Stimulated activated CD4-positive, alpha-beta T cell treated with anti-CD3 and anti-CD28 coated beads, TNF-alpha, amount 100 ng/mL, for 1 hour (primary cell): ENCODE results near the gene EIF2S2.

ENCODE experiments used
- DNase-seq, 3 donors: peaks; one replicate each; pipeline ENCODE4 v3.0.0-alpha.2; 2020; ENCODE audit warnings: low read depth in 3 of 3, low spot score in 1 of 3

EIF2S2 gene

DNA sequence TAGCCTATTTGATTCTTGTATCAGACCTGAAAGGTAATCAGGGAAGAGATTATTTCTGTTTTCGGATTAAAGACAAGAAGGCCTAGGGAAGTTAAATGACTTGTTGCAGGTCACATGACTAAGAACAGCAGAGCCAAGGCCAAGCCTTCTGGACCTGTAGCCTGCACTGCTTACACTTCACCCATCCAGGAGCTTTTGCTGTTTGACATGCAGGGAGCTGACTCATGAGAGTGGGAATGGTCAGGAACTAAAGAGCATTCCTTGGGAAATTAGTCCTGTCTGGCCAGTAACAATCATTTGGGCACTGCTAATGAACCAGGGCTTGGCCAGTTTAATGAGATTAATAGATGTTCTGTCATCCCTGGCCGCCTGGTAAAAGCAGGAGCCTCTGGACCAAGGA, 46.8 kb downstream of the EIF2S2 start:
- DNase-seq, result no peak

DNA sequence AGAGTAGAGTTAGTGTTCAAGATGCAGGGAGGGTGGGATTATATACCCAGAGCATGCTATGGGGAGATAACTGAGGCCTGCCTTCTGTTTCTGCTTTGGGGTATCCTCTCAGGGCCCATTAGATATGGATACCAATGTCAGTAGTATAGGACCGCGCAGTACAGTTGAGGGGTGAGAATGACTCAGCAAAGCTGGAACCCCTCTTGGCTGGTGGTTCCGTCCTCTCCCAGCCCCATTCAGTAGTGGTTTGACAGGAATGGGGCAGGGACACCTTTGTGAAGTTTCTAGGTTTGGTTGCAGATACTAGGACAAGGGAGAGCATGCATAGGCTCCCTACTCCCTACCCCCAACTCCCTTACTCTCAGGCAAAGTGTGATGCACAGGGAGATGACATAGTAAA, 47.8 kb downstream of the EIF2S2 start:
- DNase-seq, result no peak

DNA sequence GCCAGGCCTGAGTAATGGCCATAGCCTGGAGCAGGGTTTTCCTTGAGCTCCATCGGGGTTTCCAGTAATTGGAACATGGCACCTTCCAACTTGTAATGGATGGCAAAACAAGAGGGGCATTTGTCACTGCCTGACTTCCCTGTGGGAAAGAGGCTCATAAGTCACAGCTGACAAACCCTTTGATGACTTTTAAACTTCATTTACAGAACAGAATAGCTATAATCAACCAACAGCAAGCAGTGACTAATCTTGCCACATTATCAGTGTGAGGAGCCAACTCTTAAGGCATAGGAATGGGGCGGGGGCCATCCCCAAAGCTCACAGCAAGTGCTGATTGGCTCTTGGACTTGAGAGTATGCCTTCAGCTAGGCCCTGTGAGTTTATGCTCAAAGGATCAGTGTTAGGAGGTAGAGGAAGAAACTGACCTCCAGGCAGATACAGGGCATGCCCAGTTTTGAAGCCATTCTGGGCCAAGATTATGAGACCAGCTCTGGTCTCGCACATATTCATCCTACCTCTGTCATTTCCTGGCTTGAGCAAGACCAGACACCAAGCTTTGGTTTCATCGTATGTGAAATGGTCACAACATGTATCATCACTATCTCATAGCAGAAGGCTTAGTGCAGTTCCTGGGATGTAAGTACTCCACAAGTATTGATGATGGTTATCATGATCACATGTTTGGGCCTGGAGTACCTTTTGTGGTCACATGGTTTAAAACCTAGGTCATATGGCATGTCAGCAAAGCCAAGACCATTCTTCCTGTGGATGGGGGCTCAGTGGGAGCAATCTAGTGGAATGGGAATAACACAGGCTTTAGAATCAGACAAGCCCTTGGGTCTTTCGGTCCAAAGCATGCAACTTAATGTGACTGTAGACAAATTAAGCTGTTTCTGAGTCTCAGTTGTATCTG, 49.2 kb downstream of the EIF2S2 start:
- no peak for DNase-seq

DNA sequence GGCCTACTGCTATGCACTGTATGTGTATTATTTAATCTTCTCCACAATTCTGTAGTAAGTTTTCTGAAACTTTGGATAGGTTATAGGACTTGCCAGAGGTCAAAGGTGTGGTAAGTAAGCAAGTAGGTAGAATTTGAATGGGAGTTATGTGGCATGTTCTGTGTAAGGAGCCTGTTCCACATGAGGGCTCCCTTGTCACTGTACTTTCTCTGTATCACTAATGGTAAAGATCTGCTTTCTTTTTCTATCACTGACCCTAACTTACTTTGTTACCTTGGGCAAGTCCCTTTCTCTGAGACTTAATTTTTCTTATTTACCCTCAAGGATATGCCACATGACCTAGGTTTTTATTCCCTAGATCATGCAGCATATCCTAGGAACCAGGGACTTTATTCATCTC, 50.3 kb downstream of the EIF2S2 start:
- DNase-seq, result no peak

DNA sequence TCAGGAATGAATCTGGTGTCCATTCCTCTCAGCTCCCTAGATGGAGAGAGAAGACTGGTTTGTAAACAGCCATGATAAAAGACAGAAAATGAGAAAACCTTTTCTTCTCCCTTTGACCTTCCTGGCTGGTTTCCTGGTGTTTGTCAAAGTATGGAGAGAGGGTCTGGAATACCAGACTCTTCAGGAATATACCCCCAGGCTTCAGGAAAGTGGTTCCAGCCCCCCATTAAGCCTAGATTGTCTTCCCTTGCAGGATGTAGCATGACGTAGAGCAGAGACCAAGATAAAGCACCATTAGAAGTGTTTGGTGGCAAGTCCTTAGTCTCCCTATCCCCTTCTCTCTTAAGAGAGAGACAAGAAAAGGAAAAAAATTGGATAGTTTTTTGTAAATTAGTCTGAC, 51.1 kb downstream of the EIF2S2 start:
- DNase-seq, result no peak

DNA sequence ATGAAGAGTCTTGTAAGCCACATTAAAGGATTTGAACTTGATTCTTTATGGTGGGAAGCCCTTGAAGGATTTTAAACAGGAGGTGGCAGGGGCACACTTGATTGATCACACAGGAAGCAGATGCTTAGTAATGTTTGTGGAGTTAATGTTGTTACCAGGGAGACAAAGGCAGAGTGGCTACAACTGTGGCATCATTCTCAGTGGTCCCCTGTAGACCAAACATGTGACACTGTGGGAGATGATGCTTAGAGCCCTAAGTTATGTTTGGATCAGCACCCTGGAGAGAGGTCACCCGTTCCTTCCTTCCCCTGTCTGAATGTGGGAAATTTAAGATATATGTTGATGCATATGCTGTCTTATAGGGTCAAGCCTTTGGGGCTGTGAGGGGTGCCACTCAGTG, 53.2 kb downstream of the EIF2S2 start:
- DNase-seq, result no peak

DNA sequence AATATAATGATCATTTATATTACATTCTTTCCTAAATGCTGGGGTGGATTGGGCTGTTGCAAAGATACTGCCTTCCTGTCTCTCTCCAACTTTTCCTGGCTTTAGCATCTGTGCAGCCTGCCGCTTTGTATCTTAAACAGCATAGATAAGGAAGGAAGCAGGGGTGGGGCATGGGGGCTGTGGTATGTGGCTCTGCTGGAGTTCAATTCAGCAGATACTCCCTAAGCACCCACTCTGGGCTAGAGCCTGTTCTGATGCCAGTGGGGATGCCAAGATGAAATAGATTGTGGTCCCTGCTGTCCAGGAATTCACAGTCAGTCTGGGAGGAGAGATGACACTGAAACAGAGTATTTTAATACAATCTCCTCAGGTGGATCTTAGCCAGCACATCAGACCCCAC, 56.8 kb downstream of the EIF2S2 start:
- no peak for DNase-seq

DNA sequence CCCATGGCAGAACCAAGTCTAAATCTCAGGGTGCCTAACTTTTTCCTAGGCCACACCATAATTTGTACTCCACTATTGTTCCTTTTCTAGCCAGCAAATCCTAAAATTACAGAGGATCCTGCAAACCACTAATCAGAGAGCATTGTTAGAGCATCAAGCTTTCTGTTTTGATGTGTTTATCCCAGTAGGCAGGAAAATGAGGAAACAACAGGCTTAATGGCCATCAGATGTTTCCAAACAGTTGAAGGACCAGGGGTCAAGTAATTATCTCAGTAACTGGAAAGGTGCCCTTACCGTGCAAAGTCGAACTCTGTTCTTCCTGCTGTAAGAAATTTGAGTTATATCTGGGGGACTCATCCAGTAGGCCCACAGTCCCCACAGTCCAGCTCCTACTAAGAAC, 59.6 kb downstream of the EIF2S2 start:
- DNase-seq, result no peak

DNA sequence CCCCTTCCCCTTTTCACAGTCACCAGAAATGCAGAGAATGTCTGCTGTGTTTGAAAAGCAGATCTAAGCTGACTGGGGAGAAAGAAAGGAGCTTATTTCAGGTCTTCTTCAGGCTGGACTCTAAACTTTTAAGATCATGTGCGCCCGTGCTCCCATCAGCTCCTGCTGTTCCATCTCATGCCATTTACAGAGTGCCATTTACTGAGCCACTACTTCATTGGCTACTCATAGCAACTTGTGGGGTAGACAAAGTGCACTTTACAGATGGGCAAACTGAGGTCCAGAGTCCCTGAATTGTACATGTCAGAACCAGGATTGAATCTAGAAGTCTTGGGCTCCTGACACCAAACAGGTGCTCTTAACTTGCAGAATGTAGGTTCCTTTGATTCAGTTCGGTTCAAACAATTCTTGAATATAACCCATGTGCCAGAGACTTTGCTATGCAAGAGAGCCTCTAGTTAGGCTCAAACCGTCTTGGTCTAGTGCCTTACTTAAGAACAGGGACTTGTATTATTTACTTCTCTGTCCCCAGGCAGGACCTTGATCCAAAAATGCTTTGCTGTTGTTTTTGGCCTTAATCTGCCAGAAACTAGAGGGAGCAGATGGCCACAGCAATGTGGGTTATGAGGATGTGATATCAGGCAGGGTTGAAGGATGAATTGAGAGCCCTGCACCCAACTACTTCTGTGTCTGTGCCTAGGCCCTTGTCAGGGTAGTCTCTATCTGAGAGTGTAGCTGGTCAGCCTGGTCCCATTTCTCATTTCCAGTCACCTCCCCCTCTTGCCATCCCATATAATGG, 61.9 kb downstream of the EIF2S2 start:
- no peak for DNase-seq

DNA sequence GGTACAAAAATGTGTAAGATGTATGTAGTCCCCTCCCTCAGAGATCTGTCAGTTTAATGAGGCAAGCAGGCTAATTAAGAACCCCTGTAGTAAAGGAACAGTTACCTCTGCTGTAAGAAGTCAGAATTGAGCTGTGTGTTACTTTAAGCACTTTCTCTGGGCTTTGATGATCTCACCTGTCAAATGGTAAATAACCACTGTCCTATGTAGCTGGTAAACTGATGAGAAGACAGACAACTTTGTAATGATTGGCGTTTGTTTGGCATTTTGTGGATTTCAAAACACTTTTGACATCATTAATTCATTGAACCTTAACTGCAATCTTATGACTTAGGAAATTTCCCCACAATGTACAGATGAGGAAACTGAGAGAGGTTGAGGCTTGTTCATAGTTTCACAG, 62.7 kb downstream of the EIF2S2 start:
- DNase-seq, result no peak

DNA sequence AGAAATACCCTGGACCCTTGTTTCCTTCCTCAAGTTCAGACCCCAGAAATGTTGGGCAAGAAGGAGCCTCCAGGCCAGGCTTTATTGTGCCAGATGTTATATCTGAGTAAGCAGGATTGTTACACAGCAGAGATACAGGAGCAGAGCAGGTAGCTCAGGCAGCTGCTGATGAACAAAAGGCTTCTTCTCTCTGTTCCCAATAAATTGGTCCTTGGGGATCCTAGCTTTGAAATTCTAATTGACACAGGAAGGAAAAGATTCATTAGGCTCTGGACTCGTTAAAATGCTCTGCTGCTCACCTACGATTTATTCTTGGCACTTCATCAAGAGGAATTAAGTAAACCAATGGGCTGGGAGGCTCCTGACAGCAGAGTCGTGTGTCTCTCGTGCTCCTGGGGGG, 64.1 kb downstream of the EIF2S2 start:
- no peak for DNase-seq

DNA sequence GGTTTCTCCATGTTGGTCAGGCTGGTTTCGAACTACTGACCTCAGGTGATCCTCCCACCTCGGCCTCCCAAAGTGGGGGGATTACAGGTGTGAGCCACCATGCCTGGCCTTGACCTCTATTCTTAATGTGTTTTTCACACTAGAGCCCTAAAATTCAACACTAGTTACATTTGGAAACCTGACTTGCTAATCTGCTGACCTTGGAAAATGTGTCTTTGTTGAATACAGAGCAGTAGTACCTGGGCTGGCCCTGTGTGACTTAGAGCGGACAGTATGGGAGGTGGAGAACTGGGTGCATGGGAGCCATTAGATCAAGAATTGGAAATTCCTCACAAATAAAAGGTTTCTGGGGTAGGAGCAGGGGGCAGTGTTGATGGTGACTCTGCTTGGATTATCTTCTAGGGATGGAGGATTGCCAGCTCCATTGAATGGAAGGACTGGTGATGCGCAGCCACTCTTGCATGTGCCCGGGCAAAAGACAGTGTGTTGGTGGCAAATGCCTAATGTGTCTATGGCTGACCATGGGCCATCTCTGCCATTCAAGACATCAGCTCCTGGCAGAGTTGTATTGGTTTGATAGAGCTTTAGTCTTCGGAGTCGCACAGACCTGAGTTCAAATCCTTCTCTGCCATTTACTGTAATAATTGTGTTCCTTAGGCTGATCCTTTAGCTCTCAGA, 64.9 kb downstream of the EIF2S2 start:
- DNase-seq, result no peak

DNA sequence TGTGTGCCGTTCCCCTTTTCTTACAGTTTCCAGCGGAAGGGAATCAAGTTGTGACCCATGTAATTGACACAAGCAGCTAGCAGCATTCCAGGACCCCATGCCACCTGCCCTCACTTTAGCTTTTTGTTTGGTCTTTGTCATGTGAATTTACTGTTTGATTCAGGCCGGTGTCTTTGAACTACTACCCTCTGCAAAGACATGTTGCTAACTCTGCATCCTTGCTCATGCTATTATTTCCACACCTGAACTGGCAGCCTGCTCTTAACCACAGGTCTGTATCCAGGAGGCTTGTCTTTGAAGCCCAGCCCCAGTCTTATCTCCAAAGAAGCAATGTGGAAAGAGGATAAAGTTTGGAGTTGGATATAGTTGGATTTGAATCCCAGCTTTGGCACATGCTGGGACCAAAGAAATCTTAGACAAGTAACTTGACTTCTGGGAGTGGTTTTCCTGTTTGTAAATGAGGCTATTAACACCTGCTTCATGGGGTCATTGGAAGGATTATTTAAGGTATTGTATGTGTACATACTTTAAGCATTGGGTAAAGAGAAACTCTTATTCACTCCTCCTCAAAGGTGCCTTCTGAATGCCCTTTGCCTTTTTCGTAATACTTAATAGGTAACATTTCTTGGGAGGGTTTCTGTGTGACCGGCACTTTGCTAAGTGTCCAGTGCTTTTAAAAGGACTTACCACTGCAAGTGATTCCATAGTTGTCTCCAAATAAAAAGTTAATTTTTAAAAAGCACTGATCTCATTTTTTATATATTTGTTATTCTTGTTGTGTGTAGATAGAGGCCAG, 65.9 kb downstream of the EIF2S2 start:
- DNase-seq, result no peak

DNA sequence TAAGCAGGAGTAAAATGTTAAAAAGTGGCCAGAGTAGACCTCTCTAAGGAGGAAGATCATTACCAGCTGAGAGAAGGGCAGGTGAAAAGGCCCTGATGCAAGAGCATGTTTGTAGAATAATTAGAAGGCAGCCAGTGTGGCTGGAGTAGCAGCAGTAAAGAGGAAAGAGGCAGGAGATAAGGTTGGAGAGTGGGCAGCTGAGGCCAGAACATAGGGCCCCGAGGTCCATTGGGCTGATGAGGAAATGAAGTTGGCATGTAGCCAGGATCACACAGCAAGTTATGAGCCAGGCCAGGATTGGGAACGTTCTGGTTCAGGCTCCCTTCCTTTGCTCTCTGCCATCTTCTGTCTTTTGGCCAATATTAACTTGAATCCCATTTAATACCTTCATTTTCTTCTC, 66.7 kb downstream of the EIF2S2 start:
- no peak for DNase-seq

DNA sequence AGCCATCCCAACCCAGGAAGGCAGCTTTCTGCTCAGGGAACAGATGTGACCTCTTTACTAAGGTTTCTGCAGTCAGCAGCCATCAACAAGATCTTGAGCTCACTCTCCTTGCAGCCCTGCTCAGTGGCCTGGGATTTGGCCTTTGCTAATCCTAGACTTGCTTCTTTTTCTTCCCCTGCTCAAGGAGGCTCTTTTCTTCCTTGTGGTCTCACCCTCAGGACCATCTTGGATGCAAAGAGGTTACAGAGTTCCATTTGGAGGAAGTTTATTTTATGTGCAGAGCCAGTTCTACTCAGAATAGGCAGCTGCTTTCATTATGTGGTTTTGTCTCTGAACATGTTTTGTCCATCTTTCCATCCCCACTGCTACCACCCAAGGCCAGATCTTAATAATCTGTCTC, 69.0 kb downstream of the EIF2S2 start:
- DNase-seq, result no peak

DNA sequence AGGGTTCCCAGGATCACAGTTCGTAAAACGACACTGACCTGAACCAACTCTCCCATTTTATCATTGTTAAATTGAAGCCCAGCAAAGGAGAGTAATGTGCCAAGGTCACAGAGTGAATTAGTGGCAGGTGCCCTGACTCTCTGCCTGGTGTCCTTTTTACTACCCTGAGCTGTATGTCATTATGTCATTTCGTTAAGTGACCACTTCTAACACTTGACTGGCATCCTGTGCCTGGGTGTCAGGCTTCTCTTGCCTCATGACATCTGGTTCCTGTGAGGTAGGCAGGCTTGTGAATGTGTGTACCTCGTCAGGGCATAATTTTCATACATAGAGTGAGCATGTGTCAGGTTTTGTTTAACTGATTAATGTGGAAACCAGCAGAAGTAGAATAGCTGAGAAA, 69.8 kb downstream of the EIF2S2 start:
- DNase-seq, result no peak

DNA sequence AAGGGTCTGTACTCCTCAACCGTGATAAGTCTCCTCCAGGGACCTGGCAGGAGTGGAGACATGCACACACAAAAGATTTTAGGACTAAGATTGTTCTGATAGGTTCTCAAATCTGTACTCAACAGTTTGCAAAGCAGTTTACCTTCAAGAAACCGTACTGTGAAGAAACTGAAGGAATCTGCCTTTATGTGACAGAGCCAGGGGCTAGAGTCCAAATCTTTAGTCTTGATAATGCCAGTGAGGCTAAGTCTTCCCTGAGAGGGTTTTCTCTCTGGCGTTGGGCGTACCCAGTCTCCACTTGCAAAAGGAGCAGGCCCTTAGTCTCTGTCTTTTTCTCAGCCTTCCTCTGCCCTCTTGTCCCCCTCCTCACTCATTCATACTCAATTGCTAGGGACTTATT, 70.8 kb downstream of the EIF2S2 start:
- DNase-seq, result no peak

DNA sequence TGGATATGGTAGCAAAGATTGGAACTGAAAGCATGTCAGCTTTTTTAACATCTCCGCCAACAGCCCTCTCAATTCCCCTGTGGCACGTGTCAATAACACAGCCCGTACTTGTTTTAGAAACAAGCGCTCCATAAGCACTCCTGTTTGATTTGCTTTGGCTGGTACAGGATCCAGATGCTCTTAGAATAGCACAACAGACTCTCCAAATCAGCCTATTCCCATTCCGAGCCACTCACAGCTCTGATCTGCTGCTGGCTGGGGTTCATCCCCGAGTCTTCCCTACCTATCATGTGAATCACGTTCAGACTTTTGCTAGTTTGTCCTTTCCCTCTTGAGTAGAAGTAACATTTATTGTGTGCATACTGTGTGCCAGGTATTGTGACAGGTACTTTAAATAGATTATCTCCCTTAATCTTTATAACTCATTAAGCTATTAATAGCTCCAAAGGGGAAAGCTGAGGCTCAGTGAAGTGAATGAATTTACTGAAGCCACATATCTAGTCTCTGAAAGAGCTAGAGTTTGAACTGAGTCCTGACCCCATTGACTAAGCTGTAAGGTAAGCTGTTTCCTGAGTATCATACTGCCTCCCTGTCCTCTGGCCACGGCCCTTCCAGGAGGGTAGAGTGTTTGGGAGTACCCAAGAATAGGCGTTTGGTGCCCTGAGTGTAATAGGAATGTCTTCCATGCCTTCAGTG, 71.6 kb downstream of the EIF2S2 start:
- no peak for DNase-seq
